Skeletal muscle cell (primary cell): ENCODE results near the gene PCMTD2.

Experiments used
- DNase-seq: peaks from one replicate; pipeline ENCODE4 v3.0.0-alpha.2; 2010; ENCODE audit warnings: low read depth
- H3K4me3 ChIP-seq: 2 replicates; pipeline ENCODE4 v1.5.1; 2011; ENCODE audit warnings: low read depth, mild to moderate bottlenecking, control low read depth, low read length, moderate library complexity

PCMTD2 gene

GRCh38 chr20:64247970-64248841, 7.3 kb upstream of the PCMTD2 start:
- DNase-seq = no peak
- H3K4me3 ChIP-seq = no peak overlapping the region

DNA sequence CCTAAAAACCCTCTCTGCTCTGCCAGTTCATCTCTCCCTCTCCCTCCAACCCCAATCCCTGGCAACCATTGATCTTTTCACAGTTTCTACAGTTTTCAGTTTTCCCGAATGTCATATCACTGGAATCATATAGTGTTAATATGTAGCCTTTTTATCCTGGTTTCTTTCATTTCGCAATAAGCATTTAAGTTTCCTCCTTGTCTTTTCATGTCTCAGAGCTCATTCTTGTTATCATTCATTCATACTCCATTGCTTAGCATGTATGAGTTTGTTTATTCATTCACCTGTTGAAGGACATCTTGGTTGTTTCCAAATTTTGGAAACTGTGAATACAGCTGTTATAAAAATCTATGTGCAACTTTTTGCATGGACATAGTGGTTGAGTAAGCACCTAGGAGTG, 5.5 kb upstream of the PCMTD2 start:
- DNase-seq = no peak
- no peak overlapping the region for H3K4me3 ChIP-seq

GRCh38 chr20:64253000-64253383, 2.6 kb upstream of the PCMTD2 start:
- no peak overlapping the region for H3K4me3 ChIP-seq
- no peak for DNase-seq

DNA sequence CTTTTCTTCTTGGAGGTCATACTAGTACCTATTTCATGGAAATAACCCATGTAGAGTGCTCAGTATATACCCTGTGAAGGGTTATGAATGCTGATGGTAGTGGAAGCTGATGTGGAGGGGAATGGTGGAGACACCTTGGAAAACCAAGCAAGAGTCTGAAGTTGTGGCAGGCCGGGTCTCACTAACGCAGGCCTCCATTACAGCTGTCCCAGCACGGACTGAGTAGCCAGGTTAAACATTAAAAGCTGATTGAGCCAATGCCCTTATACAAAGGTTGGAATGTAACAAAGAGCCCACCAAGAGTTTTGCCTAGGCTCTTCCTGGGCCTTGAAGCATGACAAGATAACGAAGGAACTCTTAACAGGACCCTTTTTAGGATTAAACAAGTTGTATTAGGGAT, 2.1 kb upstream of the PCMTD2 start:
- no peak overlapping the region for H3K4me3 ChIP-seq
- DNase-seq = no peak

DNA sequence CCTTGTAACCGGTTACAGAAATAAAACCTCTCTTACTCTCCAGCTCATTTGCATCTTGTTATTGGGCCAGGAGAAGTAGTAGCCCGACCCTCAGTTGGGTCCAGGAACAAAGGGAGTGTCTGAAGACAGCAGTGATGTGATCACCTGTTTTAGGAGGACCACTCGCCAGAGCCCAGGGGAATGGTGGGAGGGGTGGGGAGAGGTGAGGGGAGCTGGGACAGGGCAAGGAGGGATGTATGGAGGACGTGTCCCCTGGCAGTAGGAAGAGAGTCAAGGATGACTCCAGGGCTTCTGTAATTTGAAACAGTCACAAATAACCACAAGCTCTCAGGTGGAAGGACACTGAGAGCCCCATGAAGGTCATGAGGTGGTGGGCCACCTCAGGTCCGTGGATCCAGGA, 1.4 kb upstream of the PCMTD2 start:
- no peak overlapping the region for H3K4me3 ChIP-seq
- no peak for DNase-seq

- DNase-seq = no peak
- H3K4me3 ChIP-seq = peak overlapping the region; percentile 70
These were observed 782 bp upstream of the PCMTD2 start for GRCh38 chr20:64254571-64255360.

DNA sequence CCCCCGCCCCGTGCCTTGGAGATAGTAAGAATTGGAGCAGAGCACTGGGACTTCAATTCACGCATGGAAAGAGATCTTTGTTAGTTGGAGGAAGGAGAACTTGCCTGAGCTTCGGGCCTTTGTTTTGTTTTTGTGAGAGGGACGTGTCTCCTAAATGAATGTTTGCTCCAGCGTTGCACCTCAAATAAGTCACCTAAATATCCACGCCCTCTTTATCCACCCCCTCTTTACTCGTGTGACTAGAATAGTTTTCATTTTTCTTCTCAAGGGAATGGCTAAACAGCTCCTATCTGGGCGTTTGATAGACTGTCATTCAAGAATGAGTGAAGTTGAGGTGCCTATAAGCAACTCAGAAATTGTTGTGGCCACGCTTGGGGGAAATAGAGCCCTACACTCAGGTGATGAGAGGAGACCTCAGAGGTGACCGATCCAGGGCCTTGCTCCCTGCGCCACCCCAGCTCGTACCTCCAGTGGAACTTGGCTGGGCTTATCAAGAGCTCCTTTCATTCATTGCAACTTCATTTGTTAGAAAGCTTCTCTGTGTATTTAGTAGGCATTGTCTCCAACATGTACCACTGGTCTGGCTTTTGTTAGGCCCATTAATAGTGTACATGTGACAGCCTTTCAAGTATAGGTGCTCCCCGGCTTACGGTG, 861 bp downstream of the PCMTD2 start:
- peak overlapping the region; percentile 70 for H3K4me3 ChIP-seq
- DNase-seq = no peak

GRCh38 chr20:64257107-64257757, 1.7 kb downstream of the PCMTD2 start:
- H3K4me3 ChIP-seq = no peak overlapping the region
- DNase-seq = no peak

- no peak overlapping the region for H3K4me3 ChIP-seq
- DNase-seq = no peak
These were observed 2.7 kb downstream of the PCMTD2 start for GRCh38 chr20:64258071-64258823.

DNA sequence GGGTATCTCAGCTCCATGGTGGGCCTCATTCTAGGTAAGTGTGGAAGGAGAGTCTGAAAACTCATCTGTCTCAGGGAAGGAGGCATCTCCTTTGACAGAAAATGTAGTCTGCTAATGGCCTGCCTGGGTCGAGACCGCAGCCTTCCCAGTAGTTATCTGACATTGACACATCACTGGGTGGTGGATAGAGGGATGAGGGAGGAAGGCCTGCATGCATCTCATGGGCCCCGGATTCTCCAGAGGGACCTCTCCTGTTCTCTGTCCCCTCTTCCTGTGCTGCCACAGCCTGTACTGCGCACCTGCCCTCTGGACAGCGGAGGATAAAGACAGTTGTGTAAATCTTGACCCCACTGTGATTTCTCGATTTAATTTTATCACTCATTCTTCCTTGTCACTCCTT, 4.7 kb downstream of the PCMTD2 start:
- H3K4me3 ChIP-seq = no peak overlapping the region
- DNase-seq = no peak

DNA sequence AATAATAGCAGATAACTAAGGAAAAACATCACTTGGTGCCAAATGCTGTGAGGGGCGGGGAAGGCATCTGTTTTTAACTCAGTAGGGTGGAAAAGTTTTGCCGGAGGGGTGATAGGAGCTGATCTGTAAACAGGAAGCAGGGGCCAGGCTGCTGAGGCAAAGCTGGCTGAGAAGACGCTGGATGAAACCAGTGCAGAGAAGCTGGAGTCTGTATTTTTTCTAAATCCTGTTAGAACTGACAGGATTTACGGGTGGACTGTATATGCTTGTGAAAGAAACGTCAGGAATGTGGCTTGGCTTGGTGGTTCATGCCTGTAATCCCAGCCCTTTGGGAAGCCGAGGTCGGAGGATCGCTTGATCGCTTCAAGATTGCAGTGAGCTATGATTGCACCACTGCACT, 5.6 kb downstream of the PCMTD2 start:
- peak; percentile 15 for DNase-seq
- no peak overlapping the region for H3K4me3 ChIP-seq

GRCh38 chr20:64264091-64264490, 8.5 kb downstream of the PCMTD2 start:
- no peak overlapping the region for H3K4me3 ChIP-seq

DNA sequence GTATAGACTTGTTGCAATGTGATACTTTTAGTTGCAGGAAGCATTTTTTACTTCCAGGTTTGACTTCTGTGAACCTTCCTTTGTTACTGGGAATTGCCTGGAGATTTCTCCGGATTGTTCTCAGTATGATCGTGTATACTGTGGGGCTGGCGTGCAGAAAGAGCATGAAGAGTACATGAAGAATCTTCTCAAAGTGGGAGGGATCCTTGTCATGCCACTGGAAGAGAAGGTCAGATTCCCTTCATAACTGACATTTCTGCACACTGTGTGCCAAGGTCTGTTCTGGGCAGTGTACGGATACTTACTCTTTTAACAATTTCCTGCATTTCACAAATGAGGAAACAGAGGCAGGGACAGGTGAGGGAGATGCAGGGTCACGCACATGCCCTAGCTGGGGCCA, 9.7 kb downstream of the PCMTD2 start:
- no peak for DNase-seq
- no peak overlapping the region for H3K4me3 ChIP-seq

More at GRCh38 chr20:64264091-64264490, 8.5 kb downstream of the PCMTD2 start:
- DNase-seq = no peak

- DNase-seq = no peak
- H3K4me3 ChIP-seq = no peak overlapping the region
These were observed 11.4 kb downstream of the PCMTD2 start for GRCh38 chr20:64266988-64267387.

GRCh38 chr20:64268174-64268573, 12.6 kb downstream of the PCMTD2 start:
- H3K4me3 ChIP-seq = no peak overlapping the region
- DNase-seq = no peak

GRCh38 chr20:64269604-64270411, 14.3 kb downstream of the PCMTD2 start:
- no peak for DNase-seq
- no peak overlapping the region for H3K4me3 ChIP-seq

DNA sequence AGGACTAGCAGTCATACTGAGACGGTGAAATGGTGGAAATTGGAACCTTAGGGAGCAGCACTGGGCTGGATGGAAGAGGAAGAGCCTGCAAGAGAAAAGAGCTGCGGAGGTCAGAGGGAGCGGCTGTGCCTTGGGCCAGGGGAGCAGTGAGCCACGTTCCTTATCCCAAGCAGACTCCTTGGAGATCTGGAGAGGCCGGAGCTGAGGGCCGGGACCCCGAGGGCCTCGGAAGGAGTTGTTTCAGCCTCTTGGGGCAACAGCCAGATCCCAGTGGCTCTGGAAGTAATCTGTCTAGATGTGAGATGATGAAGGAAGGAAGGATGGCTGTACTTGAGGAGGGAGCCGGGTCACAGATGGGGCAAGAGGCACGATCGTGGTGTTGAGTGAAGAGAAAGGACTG, 16.1 kb downstream of the PCMTD2 start:
- no peak for DNase-seq
- H3K4me3 ChIP-seq = no peak overlapping the region

- no peak overlapping the region for H3K4me3 ChIP-seq
- DNase-seq = no peak
These were observed 17.6 kb downstream of the PCMTD2 start for GRCh38 chr20:64273109-64273508.
